Ishikawa (cell line): ENCODE measurements around the gene PRM1.

Experiments used
- CEBPB ChIP-seq: IDR thresholded peaks from 2 replicates; pipeline ENCODE4 v1.6.1; 2012
- CREB1 ChIP-seq: IDR thresholded peaks from 2 replicates; pipeline ENCODE4 v1.6.1; 2012; ENCODE audit warnings: low read depth
- EGR1 ChIP-seq: IDR thresholded peaks from 2 replicates; pipeline ENCODE4 v1.6.1; 2012
- EP300 ChIP-seq: IDR thresholded peaks from 2 replicates; pipeline ENCODE4 v1.6.1; 2012; ENCODE audit warnings: borderline replicate concordance
- FOXM1 ChIP-seq: IDR thresholded peaks from 2 replicates; pipeline ENCODE4 v1.6.1; 2012; ENCODE audit warnings: low read depth, borderline replicate concordance
- MAX ChIP-seq: IDR thresholded peaks from 2 replicates; pipeline ENCODE4 v1.6.1; 2012
- NFIC ChIP-seq: IDR thresholded peaks from 2 replicates; pipeline ENCODE4 v1.6.1; 2012
- RAD21 ChIP-seq: IDR thresholded peaks from 2 replicates; pipeline ENCODE4 v1.6.1; 2012; ENCODE audit warnings: low read depth
- REST ChIP-seq: IDR thresholded peaks from 2 replicates; pipeline ENCODE4 v1.6.1; 2012; ENCODE audit warnings: low read depth, mild to moderate bottlenecking
- TAF1 ChIP-seq: IDR thresholded peaks from 2 replicates; pipeline ENCODE4 v1.6.1; 2012; ENCODE audit warnings: low read depth, mild to moderate bottlenecking
- TCF12 ChIP-seq: IDR thresholded peaks from 2 replicates; pipeline ENCODE4 v1.6.1; 2012; ENCODE audit warnings: low read depth
- TEAD4 ChIP-seq: IDR thresholded peaks from 2 replicates; pipeline ENCODE4 v1.6.1; 2012
- USF1 ChIP-seq: IDR thresholded peaks from 2 replicates; pipeline ENCODE4 v1.6.1; 2012
- YY1 ChIP-seq: IDR thresholded peaks from 2 replicates; pipeline ENCODE4 v1.6.1; 2012; ENCODE audit warnings: low read depth

GRCh38 chr16:11307639-11308492, 26.7 kb upstream of the PRM1 start:
- TF ChIP-seq RAD21: no peak
- TF ChIP-seq YY1: no peak
- no peak for TF ChIP-seq TEAD4
- TF ChIP-seq MAX: no peak
- no peak; the same call in 1 of the 2 replicates for TF ChIP-seq TAF1
- TF ChIP-seq REST: no peak
- no peak for TF ChIP-seq EP300
- no peak for TF ChIP-seq CREB1
- TF ChIP-seq TCF12: no peak
- TF ChIP-seq EGR1: no peak
- no peak for TF ChIP-seq USF1
- no peak for TF ChIP-seq FOXM1
- no peak for TF ChIP-seq CEBPB
- no peak for TF ChIP-seq NFIC
